KMS-11 (cell line): Measurements from ENCODE around the gene PTCH1.

Source experiments
- H2AFZ ChIP-seq: fragments of 200-600 bp; sonication (generic); 2 replicates; pipeline ENCODE4 v1.6.1; 2016; ENCODE audit warnings: antibody characterized with exemption, mixed run types, low read depth
- H3K27ac ChIP-seq: fragments of 200-600 bp; sonication (generic); 2 replicates; pipeline ENCODE4 v1.6.1; 2016; ENCODE audit warnings: mild to moderate bottlenecking, mixed run types
- H3K27me3 ChIP-seq: fragments of 200-600 bp; sonication (generic); 2 replicates; pipeline ENCODE4 v1.6.1; 2017; ENCODE audit warnings: mild to moderate bottlenecking, low read depth, mixed run types, moderate library complexity; ENCODE audit not compliant: insufficient read depth
- H3K36me3 ChIP-seq: fragments of 200-600 bp; sonication (generic); 2 replicates; pipeline ENCODE4 v1.6.1; 2017; ENCODE audit warnings: mild to moderate bottlenecking, mixed run types; ENCODE audit not compliant: insufficient read depth
- H3K4me1 ChIP-seq: fragments of 200-600 bp; sonication (generic); 2 replicates; pipeline ENCODE4 v1.6.1; 2016; ENCODE audit warnings: mild to moderate bottlenecking, low read depth, mixed run types; ENCODE audit not compliant: poor library complexity, severe bottlenecking
- H3K4me2 ChIP-seq: fragments of 200-600 bp; sonication (generic); 2 replicates; pipeline ENCODE4 v1.7.0; 2016; ENCODE audit warnings: mild to moderate bottlenecking, mixed run types
- H3K4me3 ChIP-seq: fragments of 200-600 bp; sonication (generic); IDR thresholded peaks from 2 replicates; pipeline ENCODE4 v1.6.1; 2017; ENCODE audit warnings: low read depth, low read length, mixed read lengths; ENCODE audit not compliant: insufficient read depth
- H3K79me2 ChIP-seq: fragments of 200-600 bp; sonication (generic); 2 replicates; pipeline ENCODE4 v1.6.1; 2016; ENCODE audit warnings: low read depth, mixed run types; ENCODE audit not compliant: insufficient read depth
- H3K9ac ChIP-seq: fragments of 200-600 bp; sonication (generic); 2 replicates; pipeline ENCODE4 v1.6.1; 2016; ENCODE audit warnings: mild to moderate bottlenecking, mixed run types
- H4K20me1 ChIP-seq: fragments of 200-600 bp; sonication (generic); 2 replicates; pipeline ENCODE4 v1.6.1; 2016; ENCODE audit warnings: mild to moderate bottlenecking, mixed run types; ENCODE audit not compliant: insufficient read depth
- TF ChIP-seq, protein P1 (sequence below): fragments of 200-600 bp; sonication (generic); conservative IDR thresholded peaks from 2 replicates; pipeline ENCODE4 v1.6.1; 2017; ENCODE audit warnings: low read depth, mild to moderate bottlenecking, antibody characterized with exemption, low read length, moderate library complexity, mixed read lengths

Gene PTCH1

DNA sequence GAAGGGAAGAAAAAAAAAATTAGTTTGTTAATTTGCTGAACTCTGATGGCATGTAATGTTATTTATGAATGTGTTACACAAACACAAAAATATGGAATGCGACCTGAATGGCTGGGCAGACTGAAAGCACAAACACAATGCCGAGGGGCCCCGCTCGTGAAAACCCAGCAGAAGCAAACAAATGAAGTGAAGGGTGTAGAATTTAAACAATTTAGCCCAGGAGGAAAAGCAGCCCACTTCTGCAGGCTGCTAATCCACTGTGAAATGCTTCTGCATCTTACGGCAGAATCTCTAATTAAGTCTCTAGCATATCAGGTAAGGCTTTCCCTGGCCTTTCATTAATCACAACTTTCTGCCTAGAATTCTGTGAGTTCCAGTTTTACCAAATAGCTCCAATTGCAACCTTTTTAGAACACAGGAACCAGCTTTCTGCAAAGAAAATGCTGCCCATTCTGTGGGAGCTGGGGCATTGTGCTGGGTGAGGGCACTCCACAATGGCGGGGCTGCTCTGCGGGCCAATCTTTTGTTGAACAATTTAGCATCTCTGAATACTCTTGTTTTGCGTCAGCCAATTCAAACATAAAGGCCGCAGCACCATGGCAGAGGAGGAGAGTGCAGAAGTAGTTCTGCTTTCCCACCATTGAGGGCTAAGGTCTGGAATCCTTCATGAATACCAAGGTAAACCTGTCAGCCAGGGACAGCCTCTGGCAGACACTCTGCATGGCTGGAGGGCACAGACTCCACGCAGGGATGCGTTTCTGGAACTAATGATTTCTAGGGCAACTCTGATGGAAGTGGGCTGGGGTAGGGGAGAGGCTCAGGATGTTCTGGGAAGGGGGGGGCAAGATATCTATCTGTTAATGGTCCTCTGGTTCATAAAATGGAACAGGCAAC, 66.4 kb downstream of the PTCH1 start:
- Histone ChIP-seq H3K4me1 (no peaks in the 10 kb centered on the region), H3K9ac (no peak overlapping the region), H3K4me2 (no peak overlapping the region), H3K27me3 (no peaks in the 10 kb centered on the region), H3K36me3 (no peaks in the 10 kb centered on the region), H4K20me1 (no peaks in the 10 kb centered on the region), H3K4me3 (no peak overlapping the region), H2AFZ (no peak overlapping the region), H3K27ac (no peak overlapping the region), H3K79me2 (no peaks in the 10 kb centered on the region)
- TF ChIP-seq, protein P1, sequence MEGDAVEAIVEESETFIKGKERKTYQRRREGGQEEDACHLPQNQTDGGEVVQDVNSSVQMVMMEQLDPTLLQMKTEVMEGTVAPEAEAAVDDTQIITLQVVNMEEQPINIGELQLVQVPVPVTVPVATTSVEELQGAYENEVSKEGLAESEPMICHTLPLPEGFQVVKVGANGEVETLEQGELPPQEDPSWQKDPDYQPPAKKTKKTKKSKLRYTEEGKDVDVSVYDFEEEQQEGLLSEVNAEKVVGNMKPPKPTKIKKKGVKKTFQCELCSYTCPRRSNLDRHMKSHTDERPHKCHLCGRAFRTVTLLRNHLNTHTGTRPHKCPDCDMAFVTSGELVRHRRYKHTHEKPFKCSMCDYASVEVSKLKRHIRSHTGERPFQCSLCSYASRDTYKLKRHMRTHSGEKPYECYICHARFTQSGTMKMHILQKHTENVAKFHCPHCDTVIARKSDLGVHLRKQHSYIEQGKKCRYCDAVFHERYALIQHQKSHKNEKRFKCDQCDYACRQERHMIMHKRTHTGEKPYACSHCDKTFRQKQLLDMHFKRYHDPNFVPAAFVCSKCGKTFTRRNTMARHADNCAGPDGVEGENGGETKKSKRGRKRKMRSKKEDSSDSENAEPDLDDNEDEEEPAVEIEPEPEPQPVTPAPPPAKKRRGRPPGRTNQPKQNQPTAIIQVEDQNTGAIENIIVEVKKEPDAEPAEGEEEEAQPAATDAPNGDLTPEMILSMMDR, result no peak

DNA sequence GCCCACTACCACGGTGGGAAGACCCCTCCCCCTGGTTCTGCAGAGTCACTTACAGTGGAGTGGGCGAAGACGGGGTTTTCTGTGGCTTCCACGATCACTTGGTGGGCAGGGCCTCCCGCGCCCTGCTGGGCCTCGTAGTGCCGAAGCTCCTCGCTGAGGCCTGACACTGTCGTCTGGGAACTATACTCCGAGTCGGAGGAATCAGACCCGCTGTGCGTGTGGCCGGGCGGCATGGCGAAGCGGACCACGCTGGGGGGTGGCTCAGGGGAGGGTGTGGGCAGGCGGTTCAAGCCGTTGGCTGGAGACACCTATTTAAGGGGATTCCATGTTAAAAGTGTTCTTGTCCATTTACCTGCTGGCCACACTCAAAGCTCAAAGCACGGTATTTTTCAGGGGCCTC, 67.8 kb downstream of the PTCH1 start:
- TF ChIP-seq, protein P1, result no peak
- no peaks in the 10 kb centered on the region for H4K20me1 ChIP-seq
- H3K36me3 ChIP-seq, result no peaks in the 10 kb centered on the region
- no peak overlapping the region for H3K9ac ChIP-seq
- no peak overlapping the region for H2AFZ ChIP-seq
- H3K27me3 ChIP-seq, result no peaks in the 10 kb centered on the region
- H3K4me1 ChIP-seq, result no peaks in the 10 kb centered on the region
- no peak overlapping the region for H3K4me2 ChIP-seq
- no peaks in the 10 kb centered on the region for H3K79me2 ChIP-seq
- H3K4me3 ChIP-seq, result no peak overlapping the region
- H3K27ac ChIP-seq, result no peak overlapping the region

DNA sequence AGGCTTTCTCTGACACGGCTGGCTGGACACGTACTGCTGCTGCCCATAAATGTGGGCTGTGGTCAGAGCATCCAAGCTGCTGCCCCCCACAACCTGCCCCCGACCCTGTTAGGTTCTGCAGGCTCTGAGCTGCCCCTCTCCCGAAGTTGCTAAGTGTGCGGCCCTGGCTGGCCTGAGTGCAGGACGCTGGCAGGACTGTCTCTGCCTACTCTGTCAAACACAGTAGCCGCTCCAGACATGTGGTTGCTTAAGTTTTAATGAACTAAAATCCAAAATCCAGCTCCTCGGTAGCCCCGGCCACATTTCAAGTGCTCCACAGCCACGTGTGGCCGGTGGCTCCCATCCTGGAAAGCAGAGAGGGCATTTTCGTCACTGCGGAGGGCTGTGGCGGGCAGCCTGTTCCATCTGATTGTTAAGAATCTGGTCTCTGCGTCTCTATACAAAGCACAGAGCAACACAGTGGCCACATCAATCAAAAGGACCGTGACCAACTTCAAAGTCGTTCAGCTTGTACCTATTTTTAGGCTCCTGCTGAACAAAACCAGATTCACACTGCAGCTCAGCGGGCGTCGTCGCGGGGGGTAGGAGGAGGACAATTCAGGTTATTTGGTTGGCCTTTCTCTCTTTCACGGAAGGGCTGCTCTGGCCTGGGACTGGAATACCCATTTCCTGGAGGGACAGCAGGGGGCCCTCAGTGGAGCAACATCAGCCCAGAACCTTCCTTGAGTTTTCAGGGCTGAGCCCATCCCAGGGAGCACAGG, 68.9 kb downstream of the PTCH1 start:
- Histone ChIP-seq H3K4me3 (no peak overlapping the region), H3K27ac (no peak overlapping the region), H4K20me1 (no peaks in the 10 kb centered on the region), H2AFZ (no peak overlapping the region), H3K9ac (no peak overlapping the region), H3K4me1 (no peaks in the 10 kb centered on the region), H3K36me3 (no peaks in the 10 kb centered on the region), H3K27me3 (no peaks in the 10 kb centered on the region), H3K79me2 (no peaks in the 10 kb centered on the region), H3K4me2 (no peak overlapping the region)
- TF ChIP-seq, protein P1, result no peak

DNA sequence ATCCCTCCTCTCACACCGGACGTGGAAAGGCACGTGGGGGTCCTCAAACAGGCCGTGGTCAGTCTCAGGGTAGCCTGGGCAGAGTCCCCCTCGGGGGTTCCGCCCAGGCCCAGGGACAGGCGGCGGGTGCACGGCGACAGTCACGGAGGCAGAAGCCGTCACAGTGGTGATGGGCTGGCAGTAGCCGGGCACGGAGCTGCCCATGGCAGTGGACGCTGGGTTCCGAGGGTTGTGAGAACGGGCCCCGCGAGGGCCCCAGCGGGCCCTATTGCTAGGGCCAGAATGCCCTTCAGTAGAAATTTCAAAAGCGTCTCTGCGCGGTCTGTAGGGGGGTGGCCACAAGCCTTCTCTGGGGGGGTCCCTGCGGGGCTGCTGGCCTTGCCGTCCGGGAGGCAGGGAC, 69.8 kb downstream of the PTCH1 start:
- Histone ChIP-seq H2AFZ (no peak overlapping the region), H3K4me3 (no peak overlapping the region), H3K4me2 (no peak overlapping the region), H3K4me1 (no peaks in the 10 kb centered on the region), H3K9ac (no peak overlapping the region), H4K20me1 (no peaks in the 10 kb centered on the region), H3K36me3 (no peaks in the 10 kb centered on the region), H3K79me2 (no peaks in the 10 kb centered on the region), H3K27me3 (no peaks in the 10 kb centered on the region), H3K27ac (no peak overlapping the region)
- TF ChIP-seq, protein P1, result no peak
